Kidney capillary endothelial cell (primary cell): ENCODE data around the gene SUV39H2.
A peak's percentile ranks its signal among the peaks of the same experiment; 100 is the strongest.
"Not testable (repeated sequence)": the region's sequence is repeated elsewhere in the genome, so short reads cannot be mapped to it uniquely, and the experiment has no call there.

Source experiments
- DNase-seq: peaks from one replicate; pipeline ENCODE4 v3.0.0-alpha.2; 2018; ENCODE audit warnings: low spot score

Gene SUV39H2

DNA sequence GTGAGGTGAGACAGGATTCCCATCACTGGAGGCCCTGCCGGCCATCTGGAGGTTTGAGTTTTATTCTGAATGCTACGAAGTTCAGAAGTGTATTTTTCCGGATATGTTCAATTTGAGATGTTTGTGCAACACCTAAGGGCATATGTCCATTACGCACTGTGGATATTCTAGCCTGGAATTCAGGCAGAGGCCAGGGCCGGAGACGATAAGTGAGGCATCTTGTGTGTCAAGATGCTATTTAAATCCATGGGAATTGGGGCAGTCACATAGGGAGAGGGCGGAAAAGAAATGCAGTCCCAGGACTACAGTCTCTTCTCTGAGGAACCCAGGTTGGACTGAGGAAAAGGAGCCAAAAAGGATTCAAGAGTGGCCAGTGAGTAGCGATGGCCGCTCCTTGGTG is 1.9 kb upstream of the SUV39H2 start:
- DNase-seq: no peak

DNA sequence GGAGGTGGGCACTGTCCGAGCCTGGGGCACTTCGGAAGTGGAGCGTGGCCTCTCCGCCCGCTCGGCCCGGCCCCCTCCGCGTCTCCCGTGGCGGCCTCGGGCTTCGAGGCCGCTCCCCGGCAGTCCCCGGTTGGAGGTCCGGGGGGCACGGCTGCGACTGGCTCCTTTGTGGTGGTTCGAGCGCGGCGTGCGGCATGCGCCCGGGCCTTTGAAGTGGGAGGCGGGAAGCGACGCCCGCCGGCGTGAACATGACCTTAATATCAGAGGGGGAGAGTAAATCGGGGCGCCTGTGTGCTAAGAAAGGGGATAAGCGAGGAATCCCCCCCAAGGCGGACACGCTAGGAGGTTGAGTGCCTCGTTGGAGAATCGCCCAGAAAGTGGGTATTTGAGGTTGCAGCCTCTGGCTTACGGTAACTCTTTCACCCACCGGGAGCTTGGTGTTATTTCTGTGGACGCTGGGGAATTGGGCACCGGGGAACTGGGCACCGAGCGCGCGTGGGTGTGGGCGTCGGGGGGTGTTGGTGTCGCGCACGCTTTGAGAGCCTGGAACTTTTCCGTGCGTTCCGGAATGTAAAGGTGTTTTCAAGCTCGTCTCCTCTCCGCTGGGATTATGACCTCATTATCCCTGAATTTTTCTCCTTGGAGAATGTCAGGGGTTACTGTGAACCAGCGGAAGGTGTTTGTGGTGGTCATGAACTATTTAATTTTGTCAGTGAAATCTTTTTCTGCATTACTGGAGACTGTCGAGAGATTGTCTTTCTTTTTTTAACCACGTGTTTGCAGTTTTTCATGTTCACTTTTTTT is 660 bp downstream of the SUV39H2 start:
- peak; percentile 26 for DNase-seq

DNA sequence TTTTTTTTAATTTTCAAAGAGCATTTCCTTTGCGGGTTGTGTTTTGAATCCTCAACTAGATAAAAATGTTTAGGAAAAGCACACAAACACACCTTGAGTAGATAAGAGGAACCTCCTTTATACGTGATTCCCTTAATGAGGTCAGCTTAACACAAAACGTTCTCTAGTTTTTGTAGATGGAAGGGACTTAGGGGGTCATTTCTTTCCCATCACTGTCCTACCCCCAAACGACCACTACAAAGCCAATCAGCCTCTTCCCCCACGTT is 1.2 kb downstream of the SUV39H2 start:
- no peak for DNase-seq

DNA sequence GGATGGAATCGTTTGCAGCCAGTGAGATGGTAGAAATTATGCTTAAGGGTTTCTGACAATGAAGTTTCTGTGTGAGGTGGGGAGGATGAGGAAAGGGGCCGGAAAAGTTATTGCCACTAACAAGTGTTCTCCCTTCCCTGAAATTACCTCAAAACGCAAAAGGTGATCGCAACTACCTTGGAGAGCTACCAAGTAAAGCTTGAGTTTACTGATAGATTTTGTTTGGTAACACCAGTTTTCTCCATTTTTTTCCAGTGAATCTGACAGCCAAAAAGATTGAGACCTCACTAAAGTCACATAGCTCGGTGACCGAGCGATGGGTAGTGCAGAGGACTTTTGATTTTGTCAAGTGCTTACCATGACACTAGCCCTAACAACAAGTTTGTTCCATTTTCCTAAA is 1.6 kb downstream of the SUV39H2 start:
- DNase-seq: peak; percentile 10

DNA sequence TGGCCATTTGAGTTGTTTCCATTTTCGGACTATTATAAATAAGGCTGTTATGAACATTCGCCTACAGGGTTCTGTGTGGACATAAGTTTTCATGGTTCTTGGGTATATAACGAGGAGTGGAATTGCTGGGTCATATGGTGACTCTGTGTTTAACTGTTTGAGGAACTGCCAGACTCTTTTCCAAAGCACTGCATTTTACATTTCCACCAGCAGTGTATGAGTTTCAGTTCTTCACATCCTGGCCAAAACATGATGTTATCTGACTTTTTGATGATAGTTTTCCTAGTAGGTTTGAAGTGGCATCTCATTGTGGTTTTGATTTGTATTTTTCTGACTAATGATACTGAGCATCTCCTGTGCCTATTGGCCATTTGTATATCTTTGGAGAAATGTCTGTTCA is 5.4 kb downstream of the SUV39H2 start:
- DNase-seq: no peak

DNA sequence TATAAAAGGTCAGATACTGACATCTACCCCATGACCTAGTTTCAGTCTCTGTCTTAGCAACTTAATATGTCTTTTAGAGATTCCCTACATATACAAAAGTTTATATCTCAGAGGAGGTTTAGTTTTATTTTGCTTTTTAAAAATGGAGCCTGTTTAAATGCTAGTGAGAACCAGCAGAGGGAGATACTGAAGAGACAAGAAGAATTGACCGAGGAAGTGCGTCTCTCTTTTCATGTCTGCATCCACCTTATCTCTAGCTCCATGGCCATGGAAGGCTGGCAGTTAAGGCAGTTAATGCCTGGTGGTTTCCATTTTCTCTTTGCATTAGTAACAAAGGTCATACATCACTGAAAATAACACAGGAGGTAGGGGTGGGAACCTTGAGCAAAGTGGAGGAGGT is 10.7 kb downstream of the SUV39H2 start:
- no peak for DNase-seq

DNA sequence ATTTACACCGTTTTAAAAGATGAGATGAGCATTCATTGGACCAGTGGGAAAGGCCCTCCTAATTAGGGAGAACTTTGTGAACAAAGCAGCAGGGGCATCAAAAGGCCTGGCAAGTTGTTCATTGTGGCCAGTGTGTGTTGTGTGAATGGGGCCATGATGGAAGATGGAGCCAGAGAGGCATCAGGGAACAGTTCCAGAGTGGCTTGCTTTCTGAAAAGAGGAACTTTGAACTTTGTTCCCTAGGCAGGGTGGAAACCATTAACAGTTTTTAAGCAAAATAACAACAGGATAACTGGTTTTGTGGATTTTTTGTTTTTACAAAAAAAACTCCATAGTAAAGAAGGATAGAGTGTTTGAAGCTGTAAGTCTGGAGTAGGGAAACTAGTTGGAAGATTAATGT is 12.5 kb downstream of the SUV39H2 start:
- no peak for DNase-seq

DNA sequence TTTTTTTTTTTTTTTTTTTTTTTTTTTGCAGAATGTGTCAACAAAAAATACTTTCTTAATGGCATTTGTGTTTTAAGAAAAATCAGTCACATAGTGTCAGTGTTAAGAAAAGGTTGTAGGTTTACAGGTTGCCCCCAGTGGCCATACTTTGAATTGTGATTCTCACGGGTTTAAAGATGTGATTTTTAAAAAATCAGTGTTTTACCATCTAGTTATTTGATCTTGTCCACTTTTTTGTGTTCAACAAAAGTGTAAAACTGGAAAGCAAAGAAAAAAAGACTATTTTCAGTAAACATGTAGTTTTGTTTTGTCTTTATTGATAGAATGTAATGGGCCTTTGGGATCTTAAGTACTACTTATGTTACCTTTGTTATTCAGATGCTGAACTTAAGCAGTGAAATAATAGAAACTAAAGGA is 25.7 kb downstream of the SUV39H2 start:
- peak; percentile 26 for DNase-seq

DNA sequence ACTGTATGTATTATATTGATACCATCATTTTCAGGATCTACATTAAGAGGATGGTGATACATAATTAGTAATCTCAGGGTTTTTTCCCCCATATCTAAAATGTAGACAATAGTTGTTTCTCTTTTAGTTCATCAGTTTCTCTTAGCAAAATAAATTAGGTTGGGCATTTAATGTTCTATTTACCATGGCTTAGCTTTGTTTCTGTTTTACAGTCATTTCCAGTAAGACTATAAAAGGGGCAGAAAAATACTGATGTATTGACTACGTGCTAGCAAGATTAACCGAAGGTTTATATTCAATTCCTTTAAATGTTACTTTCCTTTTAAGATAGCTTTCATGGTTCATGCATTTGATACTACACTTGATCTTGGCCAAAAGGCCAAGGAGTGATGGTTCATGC is 26.2 kb downstream of the SUV39H2 start:
- no peak for DNase-seq

DNA sequence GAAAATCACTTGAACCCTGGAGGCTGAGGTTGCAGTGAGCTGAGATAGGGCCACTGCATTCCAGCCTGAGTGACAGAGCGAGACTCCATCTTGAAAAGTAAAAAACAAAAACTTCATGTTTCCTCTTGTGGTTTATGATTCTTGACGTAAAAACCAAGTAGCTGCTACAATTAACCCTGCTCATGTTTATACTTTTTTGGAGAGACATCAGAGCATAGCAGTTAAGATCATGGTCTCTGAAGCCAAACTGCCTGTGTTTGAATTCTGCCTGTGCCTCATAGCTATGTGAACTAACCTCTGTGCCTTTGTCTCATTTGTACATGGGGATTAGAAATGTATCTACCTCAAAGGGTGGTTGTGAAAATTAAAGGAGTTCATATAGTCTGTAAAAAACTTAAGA is 27.2 kb downstream of the SUV39H2 start:
- DNase-seq: no peak

DNA sequence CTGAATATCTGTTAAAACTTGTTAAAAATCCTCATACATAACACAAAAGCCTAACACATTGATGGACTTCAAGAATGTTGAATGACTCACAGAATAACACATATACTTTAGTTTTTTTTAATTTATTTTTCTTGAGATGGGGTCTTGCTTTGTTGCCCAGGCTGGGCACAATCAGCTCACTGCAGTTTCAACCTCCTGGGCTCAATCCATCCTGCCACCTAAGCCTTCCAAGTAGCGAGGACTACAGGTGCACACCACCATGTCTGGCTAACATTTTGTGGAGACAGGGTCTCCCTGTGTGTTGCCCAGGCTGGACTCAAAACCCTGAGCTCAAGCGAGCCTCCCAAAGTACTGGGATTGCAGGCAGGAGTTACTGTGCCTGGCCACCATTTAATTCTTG is 28.1 kb downstream of the SUV39H2 start:
- no peak for DNase-seq

DNA sequence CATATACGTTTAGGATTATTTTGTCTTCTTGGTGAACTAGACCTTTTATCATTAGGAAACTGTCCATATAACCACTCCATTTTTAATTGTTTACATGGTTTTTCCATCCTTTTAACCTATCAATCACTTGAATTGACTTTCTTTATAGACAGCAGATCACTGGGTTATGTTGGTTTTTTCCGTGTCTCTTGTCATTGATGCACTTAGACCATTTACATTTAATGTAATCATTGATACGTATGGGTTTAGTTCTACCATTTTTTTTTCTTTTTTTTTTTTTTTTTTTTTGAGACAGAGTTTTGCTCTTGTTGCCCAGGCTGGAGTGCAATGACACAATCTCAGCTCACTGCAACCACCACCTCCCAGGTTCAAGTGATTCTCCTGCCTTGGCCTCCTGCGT is 28.9 kb downstream of the SUV39H2 start:
- not testable (repeated sequence) for DNase-seq

DNA sequence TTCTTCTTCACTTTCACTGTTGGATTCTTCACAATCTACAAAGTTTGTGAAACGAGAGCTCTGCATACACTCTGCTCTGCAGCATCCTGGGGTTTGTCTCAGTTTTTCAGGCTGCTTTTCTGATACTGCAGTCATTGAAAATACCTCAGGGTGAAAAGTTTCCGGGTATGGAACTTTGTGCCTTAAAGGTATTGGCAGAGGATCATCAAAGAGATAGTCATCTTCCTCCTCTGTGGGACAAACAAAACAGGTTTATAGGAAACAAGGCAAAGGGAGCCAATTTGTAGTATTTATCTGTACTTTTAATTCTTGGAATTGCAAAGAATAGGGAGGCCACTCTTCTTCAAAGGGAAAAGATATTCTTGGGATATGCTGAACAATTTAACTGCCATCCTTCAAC is 30.4 kb downstream of the SUV39H2 start:
- no peak for DNase-seq

DNA sequence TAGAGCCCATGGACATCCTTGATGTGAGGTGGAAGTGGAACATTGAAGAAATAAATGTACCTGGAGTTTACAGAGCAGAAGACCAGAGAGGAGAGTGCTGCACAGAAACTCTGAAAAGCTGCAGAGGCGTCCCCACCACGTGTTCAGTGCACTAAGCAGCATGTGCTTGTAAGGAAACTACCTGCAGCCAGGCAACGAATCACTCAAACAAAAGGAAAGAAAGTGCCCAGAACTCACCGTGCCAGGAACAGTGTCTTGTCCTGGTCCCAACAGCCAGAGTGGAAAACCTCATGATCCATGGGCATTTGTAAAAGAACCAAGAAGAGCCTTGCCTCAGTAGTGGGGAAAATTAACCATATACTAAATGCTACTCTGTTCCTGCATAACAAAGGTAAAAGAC is 32.3 kb downstream of the SUV39H2 start:
- no peak for DNase-seq

DNA sequence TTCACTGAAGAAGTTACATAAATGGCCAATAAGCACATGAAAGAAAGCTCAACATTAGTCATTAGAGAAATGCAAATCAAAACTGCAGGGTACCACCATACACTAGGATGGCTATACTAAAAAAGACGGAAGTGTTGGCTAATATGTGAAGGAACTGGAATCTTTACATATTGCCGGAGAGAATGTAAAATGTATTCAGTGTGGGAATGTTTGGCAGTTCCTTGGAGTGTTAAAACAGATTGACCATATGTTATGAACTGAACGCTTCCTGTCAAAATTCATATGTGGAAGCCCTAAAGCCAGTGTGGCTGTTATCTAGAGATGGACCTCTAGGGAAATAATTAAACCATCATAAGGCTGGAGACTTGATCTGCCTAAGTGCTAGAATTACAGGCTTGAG is 33.1 kb downstream of the SUV39H2 start:
- no peak for DNase-seq

DNA sequence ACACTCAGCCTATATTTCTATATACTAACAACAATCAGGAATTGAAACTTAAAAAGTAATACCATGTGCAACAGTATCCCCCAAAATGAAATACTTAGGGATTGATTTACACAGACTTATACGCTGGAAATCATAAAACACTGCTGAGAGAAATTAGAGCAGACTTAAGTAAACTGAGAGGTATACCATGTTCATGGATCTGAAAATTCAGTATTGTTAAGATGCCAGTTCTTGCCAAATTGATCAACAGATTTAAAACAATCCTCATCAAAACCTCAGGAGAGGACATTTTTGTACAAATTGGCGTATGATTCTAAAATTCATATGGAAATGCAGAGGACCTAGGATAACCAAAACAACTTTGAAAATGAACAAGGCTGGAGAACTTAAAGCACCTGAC is 37.9 kb downstream of the SUV39H2 start:
- no peak for DNase-seq

DNA sequence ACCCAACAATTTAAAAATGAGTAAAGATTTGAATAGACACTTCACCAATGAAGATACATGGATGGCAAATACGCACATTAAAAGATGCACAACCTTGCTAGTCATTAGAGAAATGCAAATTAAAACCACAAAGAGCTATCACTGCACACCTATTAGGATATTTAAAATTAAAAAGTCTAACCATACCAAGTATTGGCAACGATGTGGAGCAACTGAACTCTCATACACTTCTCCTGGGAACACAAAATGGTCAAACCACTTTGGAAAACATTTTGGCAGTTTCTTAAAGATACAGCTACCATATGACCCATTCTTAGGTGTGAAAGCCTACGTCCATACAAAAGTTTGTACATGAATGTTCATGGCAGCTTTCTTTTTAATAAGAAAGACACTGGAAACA is 39.2 kb downstream of the SUV39H2 start:
- DNase-seq: no peak

DNA sequence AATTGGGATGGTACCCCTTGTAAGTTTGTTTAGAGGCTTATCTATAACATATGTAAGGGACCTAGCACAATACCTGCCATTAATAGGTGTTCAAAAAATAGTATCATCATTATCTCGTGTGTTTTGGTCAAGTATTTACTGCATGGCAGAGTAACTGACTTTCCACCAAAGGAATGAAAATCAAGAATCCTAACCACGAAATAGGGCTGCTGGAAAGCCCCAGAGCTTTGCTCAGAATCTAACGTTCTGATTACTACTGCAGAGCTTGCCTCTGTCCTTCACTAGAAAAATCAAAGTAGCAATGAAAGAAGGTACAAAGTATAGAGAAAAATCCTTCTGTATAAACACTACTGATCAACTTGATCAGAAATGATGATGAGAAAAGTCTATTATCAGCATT is 40.3 kb downstream of the SUV39H2 start:
- no peak for DNase-seq

DNA sequence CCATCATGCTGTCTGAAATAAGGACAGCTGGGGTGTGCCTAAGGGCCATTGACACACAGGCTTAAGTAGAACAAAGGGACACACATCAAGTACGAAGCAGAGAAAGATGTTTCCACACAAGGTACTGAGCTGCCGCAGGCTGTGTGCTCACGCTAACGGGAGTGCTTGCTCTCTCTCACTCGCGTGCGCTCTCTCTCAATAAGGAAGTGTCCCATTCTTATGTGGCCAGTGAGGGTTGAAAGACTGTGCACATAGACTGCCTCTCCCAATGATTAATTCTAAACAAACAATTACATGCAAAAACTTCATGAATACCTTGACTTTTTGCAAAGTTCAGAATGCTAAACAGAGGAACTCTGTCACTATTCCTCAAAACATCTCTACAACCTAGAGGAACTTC is 45.3 kb downstream of the SUV39H2 start:
- DNase-seq: no peak

DNA sequence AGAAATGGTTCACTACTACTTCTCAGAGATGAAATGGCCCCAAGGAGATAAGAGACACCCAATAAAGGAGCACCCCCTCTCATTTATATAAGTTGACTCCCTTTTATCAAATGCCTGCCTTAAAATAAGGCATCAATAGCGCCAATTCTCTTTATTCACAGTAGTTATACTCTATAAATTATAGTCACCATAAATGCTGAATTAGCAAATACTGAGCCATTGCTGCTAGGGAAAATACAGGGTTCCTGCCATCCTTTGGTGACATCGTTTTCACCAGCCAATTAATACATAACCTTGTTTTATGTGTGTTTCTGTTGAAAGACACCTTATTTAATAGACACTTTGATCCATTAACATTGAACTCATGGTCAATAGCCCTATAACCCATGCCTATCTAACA is 46.6 kb downstream of the SUV39H2 start:
- DNase-seq: no peak

DNA sequence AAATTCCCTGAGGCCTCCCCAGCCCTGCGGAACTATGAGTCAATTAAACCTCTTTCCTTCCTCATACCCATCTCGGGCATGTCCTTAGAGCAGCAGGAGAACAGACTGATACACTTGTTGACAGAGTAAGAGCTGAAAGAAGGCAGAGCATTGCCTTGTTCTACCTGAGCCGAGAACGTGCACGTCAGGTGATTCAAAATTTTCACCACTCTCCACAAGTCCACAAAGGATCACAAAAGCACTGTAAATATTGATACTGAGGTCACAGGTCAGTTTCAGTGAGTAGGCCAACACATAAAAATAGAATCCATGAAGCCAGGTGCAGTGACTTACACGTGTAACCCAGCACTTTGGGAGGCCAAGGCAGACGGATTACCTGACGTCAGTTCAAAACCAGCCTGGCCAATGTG is 47.4 kb downstream of the SUV39H2 start:
- DNase-seq: no peak

DNA sequence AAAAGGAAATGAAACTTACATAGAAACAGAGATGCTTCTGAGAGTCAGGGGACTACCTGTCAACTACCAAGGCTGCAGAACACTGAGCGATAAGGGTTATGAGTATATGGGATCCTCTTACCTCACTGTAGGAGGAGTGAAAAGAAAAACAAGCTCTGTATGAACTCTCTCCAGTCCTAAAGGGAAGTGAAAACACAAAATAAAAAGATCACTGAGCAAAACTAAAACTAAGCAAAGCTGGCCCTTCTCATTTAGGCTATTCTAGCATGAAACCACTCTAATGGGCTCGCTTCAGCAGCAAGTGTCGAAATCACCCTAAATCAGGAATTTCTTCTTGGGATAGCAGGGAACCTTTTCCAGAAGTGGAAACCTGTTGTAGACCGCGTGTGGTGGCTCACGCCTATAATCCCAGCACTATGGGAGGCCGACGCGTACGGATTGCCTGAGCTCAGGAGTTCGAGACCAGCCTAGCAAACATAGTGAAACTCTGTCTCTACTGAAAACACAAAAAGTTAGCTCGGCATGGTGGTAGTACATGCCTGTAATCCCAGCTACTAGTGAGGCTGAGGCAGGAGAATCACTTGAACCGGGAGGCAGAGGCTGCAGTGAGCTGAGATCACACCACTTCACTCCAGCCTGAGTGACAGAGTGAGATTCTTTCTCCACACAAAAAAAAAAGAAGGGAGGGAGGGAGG is 48.2 kb downstream of the SUV39H2 start:
- no peak for DNase-seq

DNA sequence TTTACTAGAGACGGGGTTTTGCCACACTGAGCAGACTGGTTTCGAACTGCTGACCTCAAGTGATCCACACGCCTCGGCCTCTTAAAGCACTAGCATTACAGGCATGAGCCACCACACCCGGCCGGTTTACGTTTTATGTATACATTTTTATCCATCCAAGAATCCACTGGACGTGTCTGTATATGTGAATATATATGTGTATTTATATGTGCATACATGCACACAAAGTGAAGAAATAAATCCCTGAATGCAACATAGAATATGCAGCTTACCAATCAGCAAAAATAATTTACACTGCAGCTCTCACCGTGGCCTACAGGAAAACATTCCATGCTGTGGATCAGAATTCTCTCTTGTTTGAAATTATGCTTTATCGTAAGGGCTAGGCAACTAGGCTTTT is 51.9 kb downstream of the SUV39H2 start:
- no peak for DNase-seq

DNA sequence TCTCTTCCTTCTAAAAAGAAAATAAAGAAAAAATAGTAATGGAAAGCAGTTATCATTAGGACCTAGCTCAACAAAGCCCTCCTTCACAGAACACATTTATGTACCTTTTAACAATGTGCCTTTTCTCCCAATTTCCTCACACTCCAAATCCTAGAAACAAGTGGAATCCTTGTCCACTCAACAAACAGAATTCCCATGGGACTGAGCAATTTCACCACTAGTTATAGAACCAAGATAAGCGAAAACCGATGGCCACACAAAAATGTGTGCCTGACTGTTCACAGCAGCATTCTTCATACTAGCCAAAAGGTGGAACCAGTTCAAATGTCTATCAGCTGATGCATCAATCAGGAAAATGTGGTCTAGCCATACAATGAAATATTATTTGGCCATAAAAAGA is 57.9 kb downstream of the SUV39H2 start:
- DNase-seq: no peak
